Sigmoid colon (tissue), 7 donors: ENCODE results near the gene TMC1. TPM values are rescaled to one million over a fixed set of nuclear protein-coding genes. Genes with fewer than 3 reads are reported as not detected.
"Not testable (repeated sequence)": the region's sequence is repeated elsewhere in the genome, so short reads cannot be mapped to it uniquely, and the experiment has no call there.

Source experiments
- DNase-seq: peaks from one replicate; pipeline ENCODE4 v3.0.0-alpha.2; 2019
- H3K27ac ChIP-seq, 4 donors: fragments of 200-600 bp; sonication (generic); one replicate each; pipeline ENCODE4 v1.5.1; 2016 to 2019; ENCODE audit warnings: mild to moderate bottlenecking in 1 of 4
- H3K27me3 ChIP-seq, 3 donors: fragments of 200-600 bp; sonication (generic); one replicate each; pipeline ENCODE4 v1.5.1; 2019; ENCODE audit warnings: mild to moderate bottlenecking in 1 of 3
- H3K36me3 ChIP-seq, 4 donors: fragments of 200-600 bp; sonication (generic); one replicate each; pipeline ENCODE4 v1.5.1; 2016 to 2019
- H3K4me1 ChIP-seq, 4 donors: fragments of 200-600 bp; sonication (generic); one replicate each; pipeline ENCODE4 v1.5.1; 2017 to 2019
- H3K4me3 ChIP-seq, 4 donors: fragments of 200-600 bp; sonication (generic); one replicate each; pipeline ENCODE4 v1.5.1; 2017 to 2019; ENCODE audit warnings: mild to moderate bottlenecking in 2 of 4, moderate library complexity in 1 of 4
- H3K9me3 ChIP-seq, 4 donors: fragments of 200-600 bp in 3 of 4; sonication (generic) in 3 of 4; one replicate each; pipeline versions ENCODE4 v1.5.1 to v1.6.1; 2013 to 2019
- EP300 ChIP-seq, 4 donors: sonication (generic); formaldehyde crosslinking; IDR thresholded peaks; one replicate each; pipeline ENCODE4 v1.6.1; 2017; ENCODE audit warnings: antibody characterized with exemption in 4 of 4
- POLR2A ChIP-seq, 2 donors: fragments of 450-650 bp; IDR thresholded peaks; one replicate each; pipeline ENCODE4 v1.6.1; 2016; ENCODE audit warnings: antibody characterized with exemption in 2 of 2, mild to moderate bottlenecking in 2 of 2, moderate library complexity in 2 of 2
- POLR2AphosphoS5 ChIP-seq, 4 donors: sonication (generic); formaldehyde crosslinking; IDR thresholded peaks; one replicate each; pipeline ENCODE4 v1.6.1; 2017; ENCODE audit warnings: antibody characterized with exemption in 4 of 4
- WGBS, 2 donors: extraction: QIAGEN DNeasy Blood & Tissue Kit; methylation state at CpG; one replicate each; pipeline ENCODE4 v1.1.7; 2013; 5-methylcytosine and 5-hydroxymethylcytosine counted together
- intact Hi-C: fragments of 100-400 bp; cut with DNase I; formaldehyde crosslinking; loops from one replicate; pipeline ENCODE4 v1.15.1; 2023
- polyA plus RNA-seq, 3 donors: library from polyadenylated mRNA; stranded (reverse); fragments of 200-250 nt; gene quantifications; one replicate each; pipeline ENCODE4 v1.2.3, GENCODE V29; 2013
- total RNA-seq, 4 donors: library from RNA; depleted of rRNA; stranded (reverse); fragments of >200 nt; gene quantifications; one replicate each; pipeline ENCODE4 v1.1.0, GENCODE V29; 2016
- TF ChIP-seq, protein P1 (sequence below), 4 experiments: fragments of 450-650 bp in 3 of 4; fragments of 200-600 bp in 1 of 4; IDR thresholded peaks; one replicate each; pipeline ENCODE4 v1.5.1; 2016 to 2019; ENCODE audit warnings: antibody characterized with exemption in 4 of 4, mild to moderate bottlenecking in 3 of 4, moderate library complexity in 2 of 4
- donor health status: healthy with polysubstance abuse.
- donor health status: Bipolar disorder and iron deficiency.
- donor health status: healthy.

TMC1 gene
- total and polyA plus RNA-seq, 7 donors: under 0.01 to 1.5 (median 0.51) TPM; not detected in 4

- Histone ChIP-seq H3K4me3 (no peak overlapping the region), H3K27me3 (no peaks in the 10 kb centered on the region), H3K4me1 (peaks cover 0 to 29% (median 18%) of the 10 kb centered on the region in 4 donors), H3K27ac (peak overlapping the region; percentile 32 to 63 (median 40)), H3K9me3 (no peaks in the 10 kb centered on the region), H3K36me3 (no peaks in the 10 kb centered on the region)
- intact Hi-C loops: no loop called here
- WGBS, 2 donors: 59 to 63% methylated on average over 4 of the region's 4 CpGs
- TF ChIP-seq, protein P1, sequence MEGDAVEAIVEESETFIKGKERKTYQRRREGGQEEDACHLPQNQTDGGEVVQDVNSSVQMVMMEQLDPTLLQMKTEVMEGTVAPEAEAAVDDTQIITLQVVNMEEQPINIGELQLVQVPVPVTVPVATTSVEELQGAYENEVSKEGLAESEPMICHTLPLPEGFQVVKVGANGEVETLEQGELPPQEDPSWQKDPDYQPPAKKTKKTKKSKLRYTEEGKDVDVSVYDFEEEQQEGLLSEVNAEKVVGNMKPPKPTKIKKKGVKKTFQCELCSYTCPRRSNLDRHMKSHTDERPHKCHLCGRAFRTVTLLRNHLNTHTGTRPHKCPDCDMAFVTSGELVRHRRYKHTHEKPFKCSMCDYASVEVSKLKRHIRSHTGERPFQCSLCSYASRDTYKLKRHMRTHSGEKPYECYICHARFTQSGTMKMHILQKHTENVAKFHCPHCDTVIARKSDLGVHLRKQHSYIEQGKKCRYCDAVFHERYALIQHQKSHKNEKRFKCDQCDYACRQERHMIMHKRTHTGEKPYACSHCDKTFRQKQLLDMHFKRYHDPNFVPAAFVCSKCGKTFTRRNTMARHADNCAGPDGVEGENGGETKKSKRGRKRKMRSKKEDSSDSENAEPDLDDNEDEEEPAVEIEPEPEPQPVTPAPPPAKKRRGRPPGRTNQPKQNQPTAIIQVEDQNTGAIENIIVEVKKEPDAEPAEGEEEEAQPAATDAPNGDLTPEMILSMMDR (IDR thresholded peaks at IDR 0.05): no peak
- no peak for TF ChIP-seq POLR2AphosphoS5 (IDR thresholded peaks at IDR 0.05)
- no peak for TF ChIP-seq POLR2A (IDR thresholded peaks at IDR 0.05)
- DNase-seq: no peak
Measured at GRCh38 chr9:72477930-72478518, 43.4 kb upstream of the TMC1 start.

DNA sequence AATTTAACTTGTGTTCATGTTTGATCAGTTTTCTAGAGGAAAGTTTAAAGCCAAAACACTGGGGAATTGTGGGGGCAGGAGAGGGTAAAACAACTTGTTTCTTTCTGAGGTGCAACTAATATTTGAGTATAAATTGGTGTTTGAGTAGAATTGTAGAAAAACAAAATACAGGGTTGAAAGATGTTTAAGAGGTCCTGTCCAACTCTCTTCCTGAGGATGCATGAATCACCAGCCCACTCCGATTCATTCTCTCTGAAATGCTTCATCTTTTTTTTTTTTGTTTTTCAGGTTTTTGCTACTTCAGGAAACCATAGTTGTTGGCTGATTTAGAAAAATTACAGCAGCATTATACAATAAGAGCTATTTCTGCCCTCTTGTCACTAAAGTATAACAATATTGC lies 42.4 kb upstream of the TMC1 start:
- intact Hi-C loops: no loop called here
- Histone ChIP-seq H3K9me3 (no peaks in the 10 kb centered on the region), H3K27me3 (no peaks in the 10 kb centered on the region), H3K4me3 (no peak overlapping the region), H3K36me3 (no peaks in the 10 kb centered on the region), H3K27ac (no peak overlapping the region), H3K4me1 (peaks cover 0 to 29% (median 17%) of the 10 kb centered on the region in 4 donors)
- TF ChIP-seq, protein P1 (IDR thresholded peaks at IDR 0.05): no peak
- TF ChIP-seq POLR2A (IDR thresholded peaks at IDR 0.05) (no peak), EP300 (IDR thresholded peaks at IDR 0.05) (no peak), POLR2AphosphoS5 (IDR thresholded peaks at IDR 0.05) (no peak)
- DNase-seq: no peak
- 74 to 86% methylated on average over 1 of the region's 1 CpG for WGBS, 2 donors

GRCh38 chr9:72480261-72480660 lies 41.1 kb upstream of the TMC1 start:
- peaks cover 0 to 29% (median 16%) of the 10 kb centered on the region in 4 donors for H3K4me1 ChIP-seq
- H3K27me3 ChIP-seq, intact Hi-C loops, H3K36me3 ChIP-seq, H3K27ac ChIP-seq, H3K4me3 ChIP-seq, DNase-seq, H3K9me3 ChIP-seq: not testable (repeated sequence)
- WGBS, 2 donors: 97% methylated on average over 25 of the region's 25 CpGs

DNA sequence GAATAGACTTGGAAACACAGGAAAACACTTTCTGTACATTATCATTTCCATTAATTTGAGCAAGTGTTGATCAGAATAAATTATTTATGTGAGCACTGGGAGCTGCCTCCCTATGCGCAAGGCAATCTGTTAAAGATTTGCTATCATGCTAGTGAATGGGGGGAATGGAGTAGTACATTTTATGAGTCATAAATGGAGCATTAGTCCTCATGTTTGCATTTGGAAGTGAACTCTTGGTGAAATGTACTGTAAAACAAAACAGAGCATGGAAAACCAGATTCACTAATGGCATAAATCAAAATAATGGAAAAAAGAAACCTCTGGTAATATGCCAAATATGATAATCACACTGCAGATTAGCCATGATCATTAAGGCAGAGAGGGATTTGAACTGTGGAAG lies 40.5 kb upstream of the TMC1 start:
- peaks cover 0 to 29% (median 16%) of the 10 kb centered on the region in 4 donors for H3K4me1 ChIP-seq
- intact Hi-C loops: no loop called here
- no peak overlapping the region for H3K4me3 ChIP-seq
- H3K9me3 ChIP-seq: no peaks in the 10 kb centered on the region
- no peak overlapping the region for H3K27ac ChIP-seq
- TF ChIP-seq, protein P1 (IDR thresholded peaks at IDR 0.05): no peak
- no peak for TF ChIP-seq POLR2AphosphoS5 (IDR thresholded peaks at IDR 0.05)
- TF ChIP-seq EP300 (IDR thresholded peaks at IDR 0.05): no peak
- TF ChIP-seq POLR2A (IDR thresholded peaks at IDR 0.05): no peak
- H3K27me3 ChIP-seq: no peaks in the 10 kb centered on the region
- 74 to 91% methylated on average over 1 of the region's 1 CpG for WGBS, 2 donors
- H3K36me3 ChIP-seq: no peaks in the 10 kb centered on the region
- DNase-seq: no peak

DNA sequence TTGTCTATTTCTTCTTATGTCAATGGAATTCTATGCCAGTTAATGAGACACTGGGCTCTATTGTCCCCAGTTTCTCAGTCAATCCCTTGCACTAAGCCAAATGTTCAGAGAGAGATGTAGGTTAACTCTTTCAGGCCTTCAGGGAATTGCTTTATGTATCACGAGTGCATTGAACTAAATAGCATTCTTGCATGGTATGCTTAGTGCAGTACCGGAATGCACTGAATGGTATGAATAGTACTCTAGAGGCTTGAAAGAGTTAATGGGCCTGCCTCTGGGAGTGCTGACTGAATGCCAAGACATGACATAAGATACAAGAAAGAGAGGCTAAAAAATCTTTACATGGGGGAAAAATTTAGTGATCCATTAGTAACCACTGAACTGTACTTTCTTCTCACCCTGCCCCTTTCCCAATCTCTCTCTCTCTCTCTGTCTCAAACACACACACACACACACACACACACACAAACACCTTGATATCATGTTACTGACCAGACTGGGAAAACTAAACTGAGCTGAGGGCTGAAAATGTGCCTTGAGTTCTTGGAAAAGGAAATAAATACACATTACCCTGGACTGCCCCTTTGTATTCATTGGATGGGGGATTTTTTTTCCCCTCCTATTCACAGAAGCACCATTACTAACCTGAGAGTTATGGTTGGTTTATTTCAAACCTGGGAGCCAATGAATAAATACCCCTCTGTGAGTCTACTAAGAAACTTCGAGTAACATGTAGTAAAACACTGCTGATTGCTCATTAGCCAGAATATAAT lies 35.4 kb upstream of the TMC1 start:
- peak overlapping the region in 2 of 4 donors; percentile 12 to 30 for H3K27ac ChIP-seq
- H3K9me3 ChIP-seq: no peaks in the 10 kb centered on the region
- no peaks in the 10 kb centered on the region for H3K27me3 ChIP-seq
- H3K36me3 ChIP-seq: no peaks in the 10 kb centered on the region
- no peak overlapping the region for H3K4me3 ChIP-seq
- no peak for DNase-seq
- TF ChIP-seq POLR2AphosphoS5 (IDR thresholded peaks at IDR 0.05) (peak in 1 of 4 donors; percentile 23), EP300 (IDR thresholded peaks at IDR 0.05) (no peak)
- WGBS, 2 donors: 78% methylated on average over 3 of the region's 3 CpGs
- peaks cover 0 to 6% (median 0%) of the 10 kb centered on the region in 4 donors for H3K4me1 ChIP-seq
- intact Hi-C loops: no loop called here
